Heart left ventricle (tissue), 16 donors: Measurements from ENCODE around the gene TBCD. TPM values are rescaled to one million over a fixed set of nuclear protein-coding genes. Genes with fewer than 3 reads are reported as not detected.

ENCODE experiments used
- ATAC-seq, 4 donors: fragments of 200-7000 bp; cut with Tn5 transposase; one replicate each; pipeline ENCODE4 v1.9.1; 2020 to 2022; ENCODE audit warnings: moderate library complexity in 4 of 4, mild to moderate bottlenecking in 3 of 4, moderate number of reproducible peaks in 1 of 4
- DNase-seq, 5 donors: peaks; one replicate each; pipeline ENCODE4 v3.0.0-alpha.2; 2020
- H3K27ac ChIP-seq, 12 donors: fragments of 200-600 bp; sonication (generic) in 4 of 12; one replicate each; pipeline versions ENCODE4 v1.5.0 to v1.8.0; 2016 to 2022; ENCODE audit warnings: mild to moderate bottlenecking in 2 of 12
- H3K27me3 ChIP-seq, 9 donors: fragments of 200-600 bp; sonication (generic) in 2 of 9; one replicate each; pipeline versions ENCODE4 v1.5.1 to v1.8.0; 2016 to 2022; ENCODE audit warnings: mild to moderate bottlenecking in 3 of 9
- H3K36me3 ChIP-seq, 9 donors: fragments of 200-600 bp; sonication (generic) in 2 of 9; one replicate each; pipeline versions ENCODE4 v1.5.0 to v1.8.0; 2018 to 2022; ENCODE audit warnings: mild to moderate bottlenecking in 2 of 9
- H3K4me1 ChIP-seq, 12 donors: fragments of 200-600 bp; sonication (generic) in 4 of 12; one replicate each; pipeline versions ENCODE4 v1.5.0 to v1.8.0; 2016 to 2022; ENCODE audit warnings: mild to moderate bottlenecking in 3 of 12
- H3K4me3 ChIP-seq, 12 donors: fragments of 200-600 bp; sonication (generic) in 4 of 12; one replicate each; pipeline versions ENCODE4 v1.5.0 to v1.8.0; 2017 to 2022; ENCODE audit warnings: mild to moderate bottlenecking in 9 of 12, moderate library complexity in 4 of 12
- H3K9me3 ChIP-seq, 12 donors: fragments of 200-600 bp; sonication (generic) in 4 of 12; one replicate each; pipeline versions ENCODE4 v1.5.0 to v1.8.0; 2016 to 2022; ENCODE audit warnings: mild to moderate bottlenecking in 1 of 12
- CTCF ChIP-seq, 12 donors: fragments of 200-600 bp; sonication (generic) in 4 of 12; IDR thresholded peaks; one replicate each; pipeline versions ENCODE4 v1.5.0 to v1.8.0; 2018 to 2022; ENCODE audit warnings: antibody characterized with exemption in 12 of 12, mild to moderate bottlenecking in 5 of 12
- POLR2A ChIP-seq, 2 donors: fragments of 450-650 bp; IDR thresholded peaks; one replicate each; pipeline ENCODE4 v1.6.1; 2017; ENCODE audit warnings: antibody characterized with exemption in 2 of 2, mild to moderate bottlenecking in 2 of 2, moderate library complexity in 2 of 2
- WGBS, 4 donors: extraction: QIAGEN DNeasy Blood & Tissue Kit in 2 of 4; methylation state at CpG; one replicate each; pipeline versions ENCODE4 v1.1.5 to v1.1.7; 2013 to 2018; 5-methylcytosine and 5-hydroxymethylcytosine counted together
- intact Hi-C, 10 donors: fragments of 100-400 bp; cut with DNase I; formaldehyde crosslinking; loops; one replicate each; pipeline versions ENCODE4 v1.11.1 to v1.14.2; 2022
- polyA plus RNA-seq, 2 donors: library from polyadenylated mRNA; stranded (reverse); fragments of 200-250 nt; gene quantifications; one replicate each; pipeline ENCODE4 v1.2.3, GENCODE V29; 2013
- total RNA-seq, 9 donors: library from RNA; depleted of rRNA in 2 of 9; stranded (reverse); fragments of >200 nt in 2 of 9; fragmentation: NEBNext Ultra II Directional in 3 of 9; extraction: Animal tissue kit (Norgen Biotek cat#: 25700) in 3 of 9; gene quantifications; one replicate each; pipeline versions ENCODE4 v1.1.0 to v1.2.4, GENCODE V29; 2016 to 2023
- donor health status: ischemic (EF 13 %, LVEDD 7.1; RV severe dilation, severe dysfunction).
- donor health status: healthy with polysubstance abuse.
- donor health status: DM: no; HTN: yes; CAD: no.
- donor health status: DM: no; HTN: no; CAD: no.
- donor health status: ischemic (EF 25% LVEDD 6.9; RV normal size, moderate dysfunction).
- donor health status: ischemic (EF 25% LVEDD 5.7; RV mildly dilated, moderate dysfunction).
- donor health status: healthy.
- donor health status: DM: yes; HTN: yes; CAD: no.
- donor health status: ischemic (EF 35%, LVEDD 5.7; RV mildly dilated, moderate dysfunction).
- donor health status: nonischemic (EF 11% LVEDD 7.7; RV severe dilation, severe dysfunction).
- donor health status: DM: yes; HTN: yes; CAD: no.
- donor health status: PGD.
- donor health status: ischemic (EF 29% LVEDD 5.4; RV normal size, mild dysfunction).
- donor health status: nonischemic (EF 23%, LVEDD 6.1; RV moderate dilation, normal function).

TBCD gene
- total and polyA plus RNA-seq, 11 donors = 36.9 to 98.4 (median 58.5) TPM

- intact Hi-C loops = loop anchor here in 1 of 10 donors (10.0 kb wide), 1 partner anchor 55 kb away; no protein-coding TSS in a partner anchor
- H3K4me3 ChIP-seq = no peak overlapping the region
- H3K36me3 ChIP-seq = no peaks in the 10 kb centered on the region
- DNase-seq (no peak), ATAC-seq (no peak)
- no peak overlapping the region for H3K27ac ChIP-seq
- WGBS, 4 donors = 93 to 97% (median 96%) methylated on average over 5 of the region's 5 CpGs
- peaks cover 0 to 30% (median 15%) of the 10 kb centered on the region in 12 donors for H3K9me3 ChIP-seq
- no peaks in the 10 kb centered on the region for H3K27me3 ChIP-seq
- H3K4me1 ChIP-seq = peaks cover 0 to 15% (median 0%) of the 10 kb centered on the region in 12 donors
- TF ChIP-seq CTCF (IDR thresholded peaks at IDR 0.05) (no peak), POLR2A (IDR thresholded peaks at IDR 0.05) (no peak)
These were observed 238.0 kb downstream of the TBCD start for GRCh38 chr17:82989881-82990280.

- peaks cover 0 to 31% (median 15%) of the 10 kb centered on the region in 12 donors for H3K9me3 ChIP-seq
- ATAC-seq (no peak), DNase-seq (no peak)
- no peaks in the 10 kb centered on the region for H3K27me3 ChIP-seq
- no peaks in the 10 kb centered on the region for H3K36me3 ChIP-seq
- H3K27ac ChIP-seq = no peak overlapping the region
- H3K4me3 ChIP-seq = no peak overlapping the region
- H3K4me1 ChIP-seq = no peaks in the 10 kb centered on the region
- intact Hi-C loops = loop anchor here in 1 of 10 donors (10.0 kb wide), 1 partner anchor 52 kb away; no protein-coding TSS in a partner anchor
- no peak for TF ChIP-seq CTCF (IDR thresholded peaks at IDR 0.05)
- no peak for TF ChIP-seq POLR2A (IDR thresholded peaks at IDR 0.05)
These were observed 241.1 kb downstream of the TBCD start for GRCh38 chr17:82993005-82993404.

Other genes with a start within 250 kb of the TBCD start
- gene FOXK2, start 232.3 kb upstream of the TBCD start, total RNA-seq = 10 to 100 TPM; 26.9 to 77.0 (median 33.9) TPM
- 10 to 100 TPM; 15.6 to 43.2 TPM for gene FOXK2, start 232.3 kb upstream of the TBCD start, polyA plus RNA-seq
- gene WDR45B, start 103.6 kb upstream of the TBCD start, total RNA-seq = 10 to 100 TPM; 33.9 to 48.2 (median 40.1) TPM
- 10 to 100 TPM; 23.5 to 60.7 TPM for gene WDR45B, start 103.6 kb upstream of the TBCD start, polyA plus RNA-seq
- gene RAB40B, start 53.4 kb upstream of the TBCD start, total RNA-seq = 10 to 100 TPM; 15.2 to 37.7 (median 23.7) TPM
- 10 to 100 TPM; 10.9 to 13.3 TPM for gene RAB40B, start 53.4 kb upstream of the TBCD start, polyA plus RNA-seq
- 10 to 100 TPM in 7 of 9 donors, 1 to 10 TPM in 2; 6.8 to 20.3 (median 15.8) TPM for gene FN3KRP, start 35.4 kb upstream of the TBCD start, total RNA-seq
- gene FN3KRP, start 35.4 kb upstream of the TBCD start, polyA plus RNA-seq = 10 to 100 TPM; 11.5 to 23.1 TPM
- 100 to 1,000 TPM in 3 of 9 donors, 10 to 100 TPM in 6; 15.5 to 121 (median 69.4) TPM for gene FN3K, start 16.4 kb upstream of the TBCD start, total RNA-seq
- gene FN3K, start 16.4 kb upstream of the TBCD start, polyA plus RNA-seq = 100 to 1,000 TPM in 1 of 2 donors, 10 to 100 TPM in 1; 44.7 to 102 TPM
- under 1 TPM in 2 of 9 donors, not detected in 7; 0.31 to 0.38 TPM for gene ZNF750, start 88.0 kb downstream of the TBCD start, total RNA-seq
- gene ZNF750, start 88.0 kb downstream of the TBCD start, polyA plus RNA-seq = under 1 TPM; 0.08 to 0.17 TPM